HG03442 (cell line): ENCODE data around the gene KICS2.

Source experiments
- ATAC-seq: cut with Tn5 transposase; IDR thresholded peaks from one replicate; pipeline ENCODE4 v1.9.1; 2021; ENCODE audit warnings: mild to moderate bottlenecking, moderate library complexity; ENCODE audit not compliant: unreplicated experiment

KICS2 gene

DNA sequence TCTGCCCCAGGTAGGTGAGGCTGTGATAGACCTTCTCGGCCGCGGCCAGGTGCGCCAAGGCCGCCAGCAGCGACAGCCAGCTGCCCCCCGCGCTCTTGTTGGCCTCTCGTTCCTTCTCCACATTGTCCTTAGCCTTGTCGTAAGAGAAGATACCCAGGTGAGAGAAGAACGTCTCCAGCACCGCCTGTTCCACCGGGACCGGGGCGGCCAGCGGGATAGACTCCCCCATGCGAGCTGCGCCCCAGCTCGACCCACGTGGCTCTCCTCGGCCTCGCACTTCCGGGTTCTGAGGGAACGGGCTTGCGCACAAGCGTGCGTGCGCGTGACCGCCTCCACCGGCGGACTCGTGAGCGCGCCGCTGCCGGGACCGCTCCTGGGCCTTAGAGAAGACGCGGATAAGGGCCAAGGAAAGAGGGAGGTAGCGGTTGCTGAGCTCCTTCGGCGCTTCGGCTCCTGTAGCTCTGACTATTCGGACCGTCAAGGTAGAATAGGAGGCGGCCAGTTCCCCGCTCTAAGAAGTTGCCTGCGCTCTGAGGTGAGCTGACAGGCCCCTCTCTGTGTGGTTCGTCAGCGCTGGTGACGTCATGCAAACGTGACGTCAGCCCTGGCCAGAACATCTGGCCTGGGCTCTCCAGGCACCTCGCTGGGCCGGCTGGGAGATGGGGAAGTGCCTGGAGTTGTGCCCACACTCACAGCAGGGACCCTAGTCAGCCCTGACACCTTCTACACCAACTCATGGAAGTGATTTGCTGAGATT is at the start of gene KICS2:
Gene KICS2, minus strand, starts transcription at position 288 of the 757 bp plus-strand sequence. Its CDS starts 59 bp downstream, at position 229.
- peak; percentile 92 for ATAC-seq

GRCh38 chr12:64270411-64270810 is 48.3 kb upstream of the KICS2 start:
- ATAC-seq = no peak

DNA sequence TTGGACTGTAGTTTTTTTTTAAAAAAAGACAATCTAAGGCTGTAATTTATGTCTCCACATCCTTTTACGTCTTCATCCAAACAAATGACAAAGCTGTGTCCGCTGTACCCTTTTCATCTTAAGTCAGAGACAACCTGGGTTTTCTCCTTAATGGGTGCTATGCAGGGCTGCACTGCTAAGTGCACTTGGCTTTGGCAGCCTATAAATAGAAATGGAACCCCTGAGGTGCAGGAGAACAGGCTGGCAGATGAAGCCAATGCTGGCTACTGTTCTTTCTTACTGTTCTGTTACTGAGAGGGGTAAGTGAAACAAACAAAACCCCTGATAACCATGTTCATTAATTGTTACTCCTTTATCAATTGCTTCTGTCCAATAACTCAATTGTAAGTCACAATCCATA is 47.1 kb upstream of the KICS2 start:
- ATAC-seq = no peak

GRCh38 chr12:64268409-64268808 is 46.3 kb upstream of the KICS2 start:
- ATAC-seq = no peak

DNA sequence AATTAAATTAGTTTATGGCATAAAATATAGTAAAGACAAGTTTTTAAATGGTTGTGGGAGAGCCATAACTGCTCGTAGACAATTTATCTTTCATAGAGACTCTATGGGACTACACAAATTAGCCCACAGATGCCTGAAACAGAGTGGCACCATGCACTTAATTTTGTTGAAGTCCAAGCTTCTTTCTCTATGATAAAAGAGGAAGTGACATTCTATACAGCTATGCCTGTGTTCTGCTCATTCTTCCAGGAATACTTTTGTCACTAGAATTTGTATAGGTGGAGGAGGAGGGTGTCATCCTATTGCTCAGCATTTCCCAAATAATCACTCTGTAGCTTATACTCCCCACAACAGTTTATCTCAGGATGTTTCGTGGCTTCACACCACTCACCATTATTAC is 43.7 kb upstream of the KICS2 start:
- ATAC-seq = no peak

DNA sequence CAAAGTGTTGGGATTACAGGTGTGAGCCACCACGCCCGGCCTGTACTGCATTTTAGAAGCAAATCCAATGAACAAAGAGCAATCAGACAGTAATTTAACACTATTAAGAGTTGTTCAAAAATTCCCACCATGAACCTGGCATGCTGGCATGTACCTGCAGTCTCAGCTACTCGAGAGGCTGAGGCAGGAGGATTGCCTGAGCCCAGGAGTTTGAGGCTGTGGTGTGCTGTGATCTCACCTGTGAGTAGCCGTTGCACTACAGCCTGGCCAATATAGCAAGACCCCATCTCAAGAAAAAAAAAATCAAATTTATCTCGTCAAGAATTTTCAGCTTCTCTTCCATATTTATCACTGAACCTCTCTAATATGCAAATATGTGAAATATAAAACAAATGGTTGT is 39.7 kb upstream of the KICS2 start:
- ATAC-seq = no peak

DNA sequence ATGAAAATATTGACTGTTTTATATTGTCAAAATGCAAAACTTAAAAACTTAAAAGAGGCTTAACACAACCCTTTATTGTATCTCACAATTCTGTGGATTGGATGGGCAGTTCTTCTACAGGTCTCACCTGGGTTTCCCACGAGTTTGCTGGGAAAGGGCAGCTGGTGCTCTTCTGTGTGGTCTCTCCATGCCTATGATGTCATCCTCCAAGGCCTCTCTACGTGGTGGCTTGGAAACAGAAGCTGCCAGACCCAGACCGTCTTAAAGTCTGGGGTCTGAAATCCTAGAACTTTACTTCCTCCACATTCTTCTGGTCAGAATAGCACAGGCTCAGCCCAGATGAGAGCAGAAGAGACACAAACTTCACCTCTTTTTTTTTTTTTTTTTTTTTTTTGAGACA is 36.5 kb upstream of the KICS2 start:
- no peak for ATAC-seq

GRCh38 chr12:64256166-64256800 is 34.2 kb upstream of the KICS2 start:
- ATAC-seq = peak; percentile 42

- ATAC-seq = no peak
Observed at GRCh38 chr12:64255249-64255648, 33.2 kb upstream of the KICS2 start.

GRCh38 chr12:64253356-64253755 is 31.3 kb upstream of the KICS2 start:
- ATAC-seq = no peak

- no peak for ATAC-seq
Observed at GRCh38 chr12:64252681-64253080, 30.6 kb upstream of the KICS2 start.

GRCh38 chr12:64243809-64244208 is 21.7 kb upstream of the KICS2 start:
- ATAC-seq = no peak

- ATAC-seq = no peak
Observed at GRCh38 chr12:64240781-64241180, 18.7 kb upstream of the KICS2 start.

- no peak for ATAC-seq
Observed at GRCh38 chr12:64237382-64237781, 15.3 kb upstream of the KICS2 start.

GRCh38 chr12:64236549-64236948 is 14.5 kb upstream of the KICS2 start:
- ATAC-seq = no peak

DNA sequence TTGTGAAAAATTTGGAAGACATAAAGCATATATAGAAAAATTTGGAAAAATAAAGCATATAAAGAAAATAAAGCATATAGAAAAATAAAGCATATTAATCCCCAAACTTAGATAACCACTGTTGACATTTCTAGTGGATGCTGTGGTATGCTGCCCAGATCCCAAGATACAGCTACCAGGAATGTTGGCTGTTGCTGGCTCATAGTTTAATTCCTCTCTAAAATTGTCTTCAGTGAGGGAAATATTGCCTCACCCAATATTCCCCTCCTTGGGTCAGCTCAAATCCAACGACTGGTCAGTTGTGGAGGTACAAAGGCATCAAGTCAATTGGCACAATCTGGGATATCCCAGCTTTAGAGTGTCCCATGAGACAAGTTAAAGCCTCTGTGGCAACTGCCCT is 10.1 kb upstream of the KICS2 start:
- ATAC-seq = no peak

DNA sequence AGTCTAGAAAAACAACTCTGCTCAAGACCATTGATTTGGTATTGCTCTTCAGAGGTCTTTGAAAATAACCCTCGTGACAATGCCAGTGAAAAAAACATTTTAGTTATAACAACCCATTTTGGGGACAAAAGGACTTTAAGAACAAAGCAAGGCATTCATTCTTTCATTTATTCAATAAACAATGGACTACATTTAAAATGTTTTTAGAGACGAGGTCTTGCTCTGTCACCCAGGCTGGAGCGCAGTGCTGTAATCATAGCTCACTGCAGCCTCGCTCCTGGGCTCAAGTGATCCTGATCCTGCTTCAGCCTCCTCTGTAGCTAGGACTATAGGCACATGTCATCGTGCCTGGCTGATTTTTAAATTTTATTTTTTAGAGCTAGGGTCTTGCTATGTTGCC is 7.7 kb upstream of the KICS2 start:
- ATAC-seq = no peak

GRCh38 chr12:64229240-64229639 is 7.1 kb upstream of the KICS2 start:
- no peak for ATAC-seq

DNA sequence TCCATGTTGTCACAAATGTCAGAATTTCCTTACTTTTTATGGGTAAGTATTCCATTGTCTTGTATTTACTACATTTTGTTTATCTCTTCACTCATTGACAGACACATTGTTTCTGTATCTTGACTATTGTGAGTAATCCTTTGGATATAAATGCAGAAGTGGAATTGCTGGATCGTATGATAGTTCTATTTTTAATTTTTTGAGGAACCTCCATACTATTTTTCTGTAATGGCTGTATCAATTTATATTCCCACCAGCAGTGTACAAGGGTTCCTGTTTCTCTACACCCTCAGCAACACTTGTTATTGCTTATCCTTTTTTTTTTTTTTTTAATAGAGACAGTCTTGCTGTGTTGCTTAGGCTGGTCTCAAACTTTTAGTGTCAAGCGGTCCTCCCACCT is 3.5 kb upstream of the KICS2 start:
- ATAC-seq = no peak

GRCh38 chr12:64221651-64222008 is 466 bp downstream of the KICS2 start:
- peak; percentile 23 for ATAC-seq

DNA sequence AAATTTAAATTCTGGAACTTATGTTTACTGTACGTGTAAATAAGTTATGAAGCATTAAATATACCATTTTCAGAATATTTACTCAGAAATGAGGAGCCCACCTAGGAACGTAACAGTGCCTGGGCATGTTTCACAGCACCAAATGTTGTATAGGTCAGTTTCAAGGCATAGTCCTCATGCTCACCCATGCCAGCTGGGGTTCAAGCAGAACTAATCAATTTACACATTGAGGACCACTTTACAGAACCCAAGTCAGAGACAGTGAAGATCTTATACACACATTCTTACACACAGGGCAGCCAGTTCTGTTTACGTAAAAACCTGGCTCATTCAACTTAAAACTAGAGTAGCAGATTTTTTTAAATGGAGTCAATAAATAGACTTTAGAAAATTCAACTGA is 2.0 kb downstream of the KICS2 start:
- no peak for ATAC-seq

DNA sequence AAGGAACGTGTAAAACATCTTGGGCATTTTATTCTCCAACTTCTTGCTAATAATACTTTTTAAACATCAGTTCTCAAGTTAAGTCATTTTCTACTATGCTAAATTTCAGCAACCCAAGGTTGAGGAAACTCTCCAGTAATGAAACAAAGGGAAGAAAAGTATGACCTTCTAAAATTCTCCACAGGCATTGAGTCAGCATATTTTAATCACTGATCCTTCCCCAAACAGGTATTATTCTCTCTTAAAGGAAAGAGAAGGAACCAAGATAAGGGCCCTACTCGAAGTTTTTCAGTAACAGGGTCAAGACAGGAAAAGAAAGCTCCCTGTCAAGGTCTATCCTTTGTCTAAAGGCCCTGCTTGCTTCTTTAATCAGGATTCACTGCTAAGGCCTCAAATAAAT is 3.0 kb downstream of the KICS2 start:
- no peak for ATAC-seq

GRCh38 chr12:64218597-64218996 is 3.5 kb downstream of the KICS2 start:
- no peak for ATAC-seq
